GM10266 (cell line): Measurements from ENCODE around the gene IFT25.

Experiments
- DNase-seq: peaks from one replicate; pipeline ENCODE4 v3.0.0; 2012; ENCODE audit errors: extremely low spot score
- TF ChIP-seq, protein P1 (sequence below): IDR thresholded peaks from 2 replicates; pipeline ENCODE4 v1.5.1; 2012; ENCODE audit warnings: mild to moderate bottlenecking, low read depth; ENCODE audit not compliant: control insufficient read depth, insufficient read depth; ENCODE audit errors: missing control alignments

Gene IFT25

DNA sequence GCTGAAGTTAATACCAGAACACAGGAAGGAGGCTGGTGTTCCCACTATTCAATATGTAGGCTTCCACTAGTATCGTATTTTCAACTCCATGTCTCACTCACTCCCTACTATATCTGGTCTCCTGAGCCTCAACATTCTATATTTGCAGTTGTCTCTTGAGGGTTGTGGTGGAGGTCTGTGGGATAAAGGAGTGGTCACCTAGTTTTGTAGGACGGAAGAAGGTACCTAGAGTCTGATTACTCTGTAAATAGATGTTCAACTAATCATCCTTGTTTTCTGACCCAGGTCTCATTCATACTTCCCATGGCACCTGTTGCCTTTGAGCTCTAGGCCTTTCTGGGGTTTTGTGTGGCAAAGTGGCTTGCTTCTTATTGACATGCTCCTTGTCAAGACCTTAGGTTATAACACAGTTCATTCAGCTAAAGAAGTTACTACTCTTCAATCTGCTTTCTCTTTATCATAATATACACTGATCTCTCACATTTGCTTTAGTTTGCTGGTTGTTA is 18.1 kb downstream of the IFT25 start:
- no peak for DNase-seq
- TF ChIP-seq, protein P1, sequence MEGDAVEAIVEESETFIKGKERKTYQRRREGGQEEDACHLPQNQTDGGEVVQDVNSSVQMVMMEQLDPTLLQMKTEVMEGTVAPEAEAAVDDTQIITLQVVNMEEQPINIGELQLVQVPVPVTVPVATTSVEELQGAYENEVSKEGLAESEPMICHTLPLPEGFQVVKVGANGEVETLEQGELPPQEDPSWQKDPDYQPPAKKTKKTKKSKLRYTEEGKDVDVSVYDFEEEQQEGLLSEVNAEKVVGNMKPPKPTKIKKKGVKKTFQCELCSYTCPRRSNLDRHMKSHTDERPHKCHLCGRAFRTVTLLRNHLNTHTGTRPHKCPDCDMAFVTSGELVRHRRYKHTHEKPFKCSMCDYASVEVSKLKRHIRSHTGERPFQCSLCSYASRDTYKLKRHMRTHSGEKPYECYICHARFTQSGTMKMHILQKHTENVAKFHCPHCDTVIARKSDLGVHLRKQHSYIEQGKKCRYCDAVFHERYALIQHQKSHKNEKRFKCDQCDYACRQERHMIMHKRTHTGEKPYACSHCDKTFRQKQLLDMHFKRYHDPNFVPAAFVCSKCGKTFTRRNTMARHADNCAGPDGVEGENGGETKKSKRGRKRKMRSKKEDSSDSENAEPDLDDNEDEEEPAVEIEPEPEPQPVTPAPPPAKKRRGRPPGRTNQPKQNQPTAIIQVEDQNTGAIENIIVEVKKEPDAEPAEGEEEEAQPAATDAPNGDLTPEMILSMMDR: no peak

DNA sequence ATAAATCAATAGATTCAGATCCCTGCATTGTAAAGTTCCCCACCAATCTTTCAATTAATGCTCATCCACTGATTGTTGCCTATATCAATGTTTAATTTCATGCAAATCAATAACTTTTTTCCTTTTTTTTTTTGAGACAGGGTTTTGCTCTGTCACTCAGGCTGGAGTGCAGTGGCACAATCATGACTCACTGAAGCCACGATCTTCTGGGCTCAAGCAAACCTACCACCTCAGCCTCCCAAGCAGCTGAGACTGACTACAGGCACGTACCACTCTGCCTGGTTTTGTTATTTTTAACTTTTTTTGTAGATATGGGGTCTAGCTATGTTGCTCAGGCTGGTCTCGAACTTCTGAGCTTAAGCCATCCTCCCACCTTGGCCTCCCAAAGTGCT is 25.8 kb downstream of the IFT25 start:
- TF ChIP-seq, protein P1: no peak
- no peak for DNase-seq

DNA sequence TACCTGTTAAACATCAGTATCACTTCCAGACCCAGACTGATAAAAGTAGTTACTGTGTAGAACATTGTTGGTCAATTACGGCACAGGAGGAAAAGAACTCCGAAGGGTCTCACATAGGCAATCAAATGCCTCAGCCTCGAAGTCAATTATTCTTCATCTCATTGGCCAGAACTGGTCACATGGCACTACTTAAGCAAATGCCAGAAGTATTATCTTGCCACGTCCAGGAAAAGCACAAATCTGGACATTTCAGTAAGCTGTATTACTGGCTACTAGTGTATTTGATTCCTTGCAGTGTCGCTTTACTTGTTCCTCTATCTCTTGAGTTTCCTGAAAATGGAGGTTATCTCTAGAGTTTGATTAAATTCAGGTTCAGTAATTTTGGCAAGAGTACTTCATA is 27.2 kb downstream of the IFT25 start:
- TF ChIP-seq, protein P1: no peak
- no peak for DNase-seq

DNA sequence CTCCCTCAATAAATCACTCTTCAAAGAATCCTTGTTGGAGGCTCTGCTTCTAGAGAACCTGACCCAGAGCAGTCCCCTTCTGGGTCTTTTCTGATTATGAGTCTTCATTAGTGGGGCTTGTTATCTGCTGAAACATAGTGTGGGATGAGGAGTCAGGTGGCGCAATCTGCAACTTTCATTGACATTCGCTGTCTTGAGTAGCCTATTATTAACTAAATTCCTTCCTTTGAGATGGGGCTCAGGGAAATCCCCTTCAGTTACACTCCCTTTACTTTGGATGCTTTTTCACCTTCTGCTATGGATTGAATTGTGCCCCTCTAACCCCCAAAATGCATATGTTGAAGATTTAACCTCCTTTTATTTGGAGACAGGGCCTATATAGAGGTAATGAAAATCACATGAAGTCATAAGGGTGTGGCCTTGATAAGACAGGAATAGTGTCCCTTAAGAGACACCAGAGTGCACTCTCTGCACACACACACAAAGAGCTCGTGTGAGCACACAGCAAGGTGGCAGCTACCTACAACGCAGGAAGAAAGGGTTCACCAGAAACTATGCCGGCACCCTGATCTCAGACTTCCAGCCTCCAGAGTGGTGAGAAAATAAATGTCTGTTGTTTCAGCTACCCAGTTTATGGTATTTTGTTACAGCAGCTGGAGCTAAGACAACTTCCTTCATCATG is 32.0 kb downstream of the IFT25 start:
- TF ChIP-seq, protein P1: no peak
- no peak for DNase-seq

DNA sequence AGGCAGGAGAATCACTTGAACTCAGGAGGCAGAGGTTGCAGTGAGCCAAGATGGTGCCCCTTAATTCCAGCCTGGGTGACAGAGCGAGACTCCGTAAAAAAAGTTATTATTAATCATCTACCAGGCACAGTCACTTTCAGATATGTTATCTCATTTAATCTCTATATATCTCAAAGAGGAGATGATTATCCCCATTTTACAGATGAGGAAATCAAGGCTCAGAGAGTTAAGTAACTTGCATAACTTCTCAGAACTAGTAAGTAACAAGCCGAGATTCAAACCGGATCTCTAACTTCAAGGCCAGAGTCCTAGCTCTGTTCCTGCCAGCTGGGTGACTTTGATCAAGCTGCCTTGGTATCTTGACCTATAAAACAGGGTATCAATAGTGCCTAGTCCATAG is 34.1 kb downstream of the IFT25 start:
- no peak for DNase-seq
- TF ChIP-seq, protein P1: no peak

DNA sequence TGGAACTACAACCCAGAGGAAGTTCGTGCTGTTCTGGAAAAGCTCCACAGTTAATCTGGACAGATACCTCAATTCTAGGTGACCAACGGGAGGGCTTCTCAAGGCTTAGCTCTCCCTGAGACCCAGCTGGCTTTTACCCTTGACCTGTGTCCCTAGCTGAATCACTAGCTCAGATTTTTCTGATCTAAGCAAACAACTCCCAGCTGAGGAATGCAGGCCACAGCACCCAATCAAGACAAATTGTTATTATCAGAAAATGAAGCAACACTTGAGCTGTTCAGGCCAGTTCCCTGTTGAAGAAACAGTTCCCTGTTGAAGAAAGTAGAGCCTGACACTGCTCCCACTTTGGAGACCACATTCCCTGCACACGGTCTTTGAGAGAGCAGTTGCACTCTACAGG is 35.6 kb downstream of the IFT25 start:
- DNase-seq: no peak
- TF ChIP-seq, protein P1: no peak

DNA sequence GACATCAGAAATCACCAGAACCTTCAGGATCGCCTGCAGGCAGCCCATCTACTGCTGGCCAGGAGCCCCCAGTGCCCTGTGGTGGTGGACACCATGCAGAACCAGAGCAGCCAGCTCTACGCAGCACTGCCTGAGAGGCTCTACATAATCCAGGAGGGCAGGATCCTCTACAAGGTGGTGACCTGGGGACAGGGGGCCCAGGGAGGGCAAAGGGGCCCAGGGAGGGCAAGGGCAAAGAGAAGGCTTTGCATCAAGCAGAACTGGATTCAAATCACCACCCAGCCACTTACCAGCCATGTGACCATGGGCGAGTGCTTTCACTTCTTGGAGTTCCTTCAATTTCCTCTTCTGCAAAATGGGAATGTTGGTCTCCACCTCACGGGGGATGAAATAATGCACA is 39.4 kb downstream of the IFT25 start:
- no peak for DNase-seq
- TF ChIP-seq, protein P1: no peak
